ENCODE results near the gene IQSEC1. TPM values are rescaled to one million over a fixed set of nuclear protein-coding genes. Genes with fewer than 3 reads are reported as not detected.
A peak's percentile ranks its signal among the peaks of the same experiment; 100 is the strongest.

IQSEC1 gene
- total and polyA plus RNA-seq, 9 of the 15 experiments (the other 6 are each of a cell fraction or from before 2014, with no cell fraction given): 0.56 to 39.0 (median 6.8) TPM

- Histone ChIP-seq H4K20me1 (replicated peaks; ENCODE audit: control insufficient read depth, insufficient read depth, low read length) (peaks cover 17% of the 10 kb centered on the region; the same call in 1 of the 2 replicates), H3K4me1 (replicated peaks in 1 of 2; ENCODE audit: control insufficient read depth in 2 of 2, insufficient read depth in 2 of 2, low read length in 2 of 2) (peaks cover 14 to 30% of the 10 kb centered on the region in 2 experiments)
These were observed 101.2 kb downstream of the IQSEC1 start for GRCh38 chr3:12972043-12972442.

GRCh38 chr3:12970684-12971083 lies 102.5 kb downstream of the IQSEC1 start:
- H4K20me1 ChIP-seq (replicated peaks; ENCODE audit: control insufficient read depth, insufficient read depth, low read length): peaks cover 24% of the 10 kb centered on the region; the same call in 1 of the 2 replicates
- peaks cover 11% of the 10 kb centered on the region for H3K9me1 ChIP-seq (ENCODE audit: control insufficient read depth, insufficient read depth, low read length)
- H3K79me2 ChIP-seq (ENCODE audit: control insufficient read depth, insufficient read depth, low read length): peaks cover 18% of the 10 kb centered on the region
- DNase-seq (ENCODE audit: extremely low read depth in 1 of 4, low spot score in 3 of 4) (no peak), ATAC-seq (no peak), FAIRE-seq (no peak)
- POLR2A ChIA-PET: interaction anchor here (0.5 to 1.8 kb wide), 7 partner anchors 9 to 201 kb away, joined by 3 to 9 read pairs (median 3); no protein-coding TSS in a partner anchor
- in situ Hi-C loops (cut with MboI): no loop called here
- CTCF ChIA-PET (ENCODE audit: low intra/inter-chr PET ratio): no interaction called here
- no peak overlapping the region for H3K4me2 ChIP-seq (ENCODE audit: insufficient read depth, low read length)
- H3K9me3 ChIP-seq (replicated peaks; ENCODE audit: control insufficient read depth, insufficient read depth, low read depth, low read length): no peaks in the 10 kb centered on the region
- H3K4me1 ChIP-seq (replicated peaks in 1 of 2; ENCODE audit: control insufficient read depth in 2 of 2, insufficient read depth in 2 of 2, low read length in 2 of 2): peaks cover 27 to 40% of the 10 kb centered on the region in 2 experiments
- no peaks in the 10 kb centered on the region for H3K27me3 ChIP-seq (ENCODE audit: control insufficient read depth in 2 of 2, insufficient read depth in 2 of 2, low read length in 2 of 2)
- intact Hi-C loops (cut with micrococcal nuclease): no loop called here
- peak overlapping the region in 1 of 2 experiments; percentile 70; a peak in 1 of 4 replicates for H3K9ac ChIP-seq (ENCODE audit: insufficient read depth in 1 of 2, low read depth in 2 of 2, low read length in 2 of 2)
- H2AFZ ChIP-seq (ENCODE audit: low read depth, low read length): no peak overlapping the region
- no TSS peak for BruUV-seq (replicated peaks)
- no peak for TF ChIP-seq ZNF695 (CRISPR knock-in tag; IDR thresholded peaks at IDR 0.05)
- TF ChIP-seq SIRT6 (IDR thresholded peaks at IDR 0.05; ENCODE audit: low read depth, low read length): no peak
- no peak for TF ChIP-seq MEF2A (IDR thresholded peaks at IDR 0.05; ENCODE audit: control insufficient read depth, low read depth, low read length)
- TF ChIP-seq ZFX (CRISPR knock-in tag; IDR thresholded peaks at IDR 0.05): no peak
- TF ChIP-seq ZNF584 (CRISPR knock-in tag; IDR thresholded peaks at IDR 0.05; ENCODE audit: low read depth): no peak
- TF ChIP-seq ATF7 (IDR thresholded peaks at IDR 0.05): no peak
- no peak for TF ChIP-seq SRSF7 (optimal IDR thresholded peaks at IDR 0.05; ENCODE audit: low read depth, low read length)
- TF ChIP-seq CHCHD3 (CRISPR knock-in tag; IDR thresholded peaks at IDR 0.05): no peak
- no peak for TF ChIP-seq U2AF2 (optimal IDR thresholded peaks at IDR 0.05; ENCODE audit: low read depth, low read length)
- TF ChIP-seq ARHGAP35 (IDR thresholded peaks at IDR 0.05; ENCODE audit: partially characterized antibody): no peak
- no peak for TF ChIP-seq ZNF507 (tag; conservative IDR thresholded peaks at IDR 0.05)
- H3K36me3 ChIP-seq (ENCODE audit: control insufficient read depth, insufficient read depth, low read length): no peaks in the 10 kb centered on the region
- H3K27ac ChIP-seq (ENCODE audit: extremely low read depth, low read depth, low read length): no peak overlapping the region
- WGBS (ENCODE audit: insufficient coverage, low coverage, missing lambda C conversion rate): 65% methylated on average over 5 of the region's 5 CpGs
- H3K4me3 ChIP-seq: no peak overlapping the region

More at GRCh38 chr3:12972043-12972442, 101.2 kb downstream of the IQSEC1 start:
- no peak overlapping the region for H3K27ac ChIP-seq (ENCODE audit: extremely low read depth, low read depth, low read length)
- H3K9me3 ChIP-seq (replicated peaks; ENCODE audit: control insufficient read depth, insufficient read depth, low read depth, low read length): no peaks in the 10 kb centered on the region
- intact Hi-C loops (cut with micrococcal nuclease) (no loop called here), in situ Hi-C loops (cut with MboI) (no loop called here)
- no peak for ATAC-seq
- no peaks in the 10 kb centered on the region for H3K27me3 ChIP-seq (ENCODE audit: control insufficient read depth in 2 of 2, insufficient read depth in 2 of 2, low read length in 2 of 2)
- FAIRE-seq: no peak
- ChIA-PET CTCF (ENCODE audit: low intra/inter-chr PET ratio) (no interaction called here), POLR2A (interaction anchor here (0.6 to 0.7 kb wide), 2 partner anchors 9 to 215 kb away, joined by 3 read pairs; no protein-coding TSS in a partner anchor)
- no peak overlapping the region for H2AFZ ChIP-seq (ENCODE audit: low read depth, low read length)
- H3K36me3 ChIP-seq (ENCODE audit: control insufficient read depth, insufficient read depth, low read length): no peaks in the 10 kb centered on the region
- WGBS (ENCODE audit: insufficient coverage, low coverage, missing lambda C conversion rate): 10% methylated on average over 3 of the region's 3 CpGs
- H3K4me3 ChIP-seq: no peak overlapping the region
- no peak overlapping the region for H3K4me2 ChIP-seq (ENCODE audit: insufficient read depth, low read length)
- no peaks in the 10 kb centered on the region for H3K9me1 ChIP-seq (ENCODE audit: control insufficient read depth, insufficient read depth, low read length)
- no peak for DNase-seq (ENCODE audit: extremely low read depth in 1 of 4, low spot score in 3 of 4)
- no TSS peak for BruUV-seq (replicated peaks)
- TF ChIP-seq ZNF668 (CRISPR knock-in tag; IDR thresholded peaks at IDR 0.05): no peak
- peak; percentile 32 to 39; a peak in 1 of 4 replicates for TF ChIP-seq KDM1A (IDR thresholded peaks at IDR 0.05)
- H3K79me2 ChIP-seq (ENCODE audit: control insufficient read depth, insufficient read depth, low read length): peaks cover 4% of the 10 kb centered on the region
- H3K9ac ChIP-seq (ENCODE audit: insufficient read depth in 1 of 2, low read depth in 2 of 2, low read length in 2 of 2): peak overlapping the region in 1 of 2 experiments; percentile 49; a peak in 1 of 4 replicates
